Gastroesophageal sphincter (tissue), 3 donors: ENCODE measurements around the gene CPVL.

ENCODE experiments used
- POLR2AphosphoS5 ChIP-seq: sonication (generic); formaldehyde crosslinking; IDR thresholded peaks from one replicate; pipeline ENCODE4 v1.6.1; 2017; ENCODE audit warnings: antibody characterized with exemption
- TF ChIP-seq, protein P1 (sequence below), 4 experiments: fragments of 200-600 bp in 2 of 4; fragments of 450-650 bp in 2 of 4; sonication (generic) in 1 of 4; IDR thresholded peaks; one replicate each; pipeline ENCODE4 v1.5.1; 2017 to 2019; ENCODE audit warnings: antibody characterized with exemption in 4 of 4, mild to moderate bottlenecking in 2 of 4, moderate library complexity in 2 of 4

DNA sequence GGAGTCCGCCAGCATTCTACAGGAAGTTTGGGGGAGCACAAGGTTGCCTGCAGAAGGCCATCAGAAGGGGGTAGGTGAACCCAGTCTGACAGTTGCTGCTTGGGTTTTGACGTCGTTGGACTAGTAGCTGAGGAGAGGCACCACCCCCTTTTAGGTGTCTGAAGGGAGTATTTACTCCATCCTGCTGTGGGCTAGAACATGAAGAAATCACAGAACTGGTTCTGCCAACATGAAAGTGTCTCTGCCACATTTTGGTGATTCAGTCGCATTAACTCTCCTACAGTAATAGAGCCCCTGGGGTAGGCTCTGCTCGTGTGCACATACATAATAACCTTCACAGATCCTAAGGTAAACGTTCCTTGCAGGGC, 187.4 kb downstream of the CPVL start:
- TF ChIP-seq, protein P1, sequence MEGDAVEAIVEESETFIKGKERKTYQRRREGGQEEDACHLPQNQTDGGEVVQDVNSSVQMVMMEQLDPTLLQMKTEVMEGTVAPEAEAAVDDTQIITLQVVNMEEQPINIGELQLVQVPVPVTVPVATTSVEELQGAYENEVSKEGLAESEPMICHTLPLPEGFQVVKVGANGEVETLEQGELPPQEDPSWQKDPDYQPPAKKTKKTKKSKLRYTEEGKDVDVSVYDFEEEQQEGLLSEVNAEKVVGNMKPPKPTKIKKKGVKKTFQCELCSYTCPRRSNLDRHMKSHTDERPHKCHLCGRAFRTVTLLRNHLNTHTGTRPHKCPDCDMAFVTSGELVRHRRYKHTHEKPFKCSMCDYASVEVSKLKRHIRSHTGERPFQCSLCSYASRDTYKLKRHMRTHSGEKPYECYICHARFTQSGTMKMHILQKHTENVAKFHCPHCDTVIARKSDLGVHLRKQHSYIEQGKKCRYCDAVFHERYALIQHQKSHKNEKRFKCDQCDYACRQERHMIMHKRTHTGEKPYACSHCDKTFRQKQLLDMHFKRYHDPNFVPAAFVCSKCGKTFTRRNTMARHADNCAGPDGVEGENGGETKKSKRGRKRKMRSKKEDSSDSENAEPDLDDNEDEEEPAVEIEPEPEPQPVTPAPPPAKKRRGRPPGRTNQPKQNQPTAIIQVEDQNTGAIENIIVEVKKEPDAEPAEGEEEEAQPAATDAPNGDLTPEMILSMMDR (IDR thresholded peaks at IDR 0.05): no peak
- no peak for TF ChIP-seq POLR2AphosphoS5
